GM20431 (cell line): ENCODE results near the gene SCYGR3.

Experiments
- in situ Hi-C: fragments of 300-500 bp; cut with MseI, MboI; formaldehyde crosslinking; loops from one replicate; pipeline ENCODE4 v1.15.0; 2020; ENCODE audit warnings: low sequenced_read_pairs; ENCODE audit not compliant: unreplicated experiment

Gene SCYGR3

GRCh38 chr2:227614740-227615139 lies at the start of gene SCYGR3:
Gene SCYGR3, minus strand, starts transcription at chr2:227614840. Its CDS starts 0 bp downstream, at chr2:227614840.
- in situ Hi-C loops = no loop called here

GRCh38 chr2:227661827-227662226 lies 47.2 kb upstream of the SCYGR3 start:
- in situ Hi-C loops = loop anchor here (25.0 kb wide), 1 partner anchor 200 kb away; the partner anchor contains the start of gene DAW1

- in situ Hi-C loops = loop anchor here (25.0 kb wide), 1 partner anchor 201 kb away; the partner anchor contains the start of gene DAW1
These were observed 46.5 kb upstream of the SCYGR3 start for GRCh38 chr2:227661025-227661649.

GRCh38 chr2:227657199-227657845 lies 42.7 kb upstream of the SCYGR3 start:
- in situ Hi-C loops = loop anchor here (25.0 kb wide), 1 partner anchor 205 kb away; the partner anchor contains the start of gene DAW1

GRCh38 chr2:227655454-227655853 lies 40.8 kb upstream of the SCYGR3 start:
- in situ Hi-C loops = loop anchor here (25.0 kb wide), 1 partner anchor 207 kb away; the partner anchor contains the start of gene DAW1

- in situ Hi-C loops = loop anchor here (25.0 kb wide), 1 partner anchor 208 kb away; the partner anchor contains the start of gene DAW1
These were observed 39.8 kb upstream of the SCYGR3 start for GRCh38 chr2:227654426-227654825.

- in situ Hi-C loops = loop anchor here (25.0 kb wide), 1 partner anchor 209 kb away; the partner anchor contains the start of gene DAW1
These were observed 38.8 kb upstream of the SCYGR3 start for GRCh38 chr2:227653419-227653818.

- in situ Hi-C loops = no loop called here
These were observed 29.4 kb upstream of the SCYGR3 start for GRCh38 chr2:227643990-227644551.

GRCh38 chr2:227642656-227643055 lies 28.0 kb upstream of the SCYGR3 start:
- in situ Hi-C loops = no loop called here

- in situ Hi-C loops = no loop called here
These were observed 19.6 kb upstream of the SCYGR3 start for GRCh38 chr2:227634201-227634600.

GRCh38 chr2:227632827-227633226 lies 18.2 kb upstream of the SCYGR3 start:
- in situ Hi-C loops = no loop called here

GRCh38 chr2:227630322-227630721 lies 15.7 kb upstream of the SCYGR3 start:
- in situ Hi-C loops = no loop called here

- in situ Hi-C loops = no loop called here
These were observed 14.8 kb upstream of the SCYGR3 start for GRCh38 chr2:227629435-227629834.

- in situ Hi-C loops = no loop called here
These were observed 13.1 kb upstream of the SCYGR3 start for GRCh38 chr2:227627769-227628168.

GRCh38 chr2:227626580-227627151 lies 12.0 kb upstream of the SCYGR3 start:
- in situ Hi-C loops = no loop called here

GRCh38 chr2:227625420-227625819 lies 10.8 kb upstream of the SCYGR3 start:
- in situ Hi-C loops = no loop called here

GRCh38 chr2:227623226-227623625 lies 8.6 kb upstream of the SCYGR3 start:
- in situ Hi-C loops = no loop called here

GRCh38 chr2:227617316-227618230 lies 2.9 kb upstream of the SCYGR3 start, which contains the start of gene SCYGR4:
Gene SCYGR4, plus strand, starts transcription at chr2:227617498. Its CDS starts 0 bp downstream, at chr2:227617498.
- in situ Hi-C loops = no loop called here

GRCh38 chr2:227616631-227617030 lies 2.0 kb upstream of the SCYGR3 start:
- in situ Hi-C loops = no loop called here

- in situ Hi-C loops = no loop called here
These were observed 1.3 kb upstream of the SCYGR3 start for GRCh38 chr2:227615906-227616305.
